Choroid plexus epithelial cell (primary cell): ENCODE data around the gene FHOD3.

Source experiments
- DNase-seq: peaks from one replicate; pipeline ENCODE4 v3.0.0-alpha.2; 2010; ENCODE audit warnings: low read depth
- H3K4me3 ChIP-seq: 2 replicates; pipeline ENCODE4 v1.5.1; 2011; ENCODE audit warnings: low read depth, mild to moderate bottlenecking, control low read depth, low read length, moderate library complexity
- CTCF ChIP-seq: conservative IDR thresholded peaks from 2 replicates; pipeline ENCODE4 v1.5.1; 2011; ENCODE audit warnings: low read depth, mild to moderate bottlenecking, control low read depth, inconsistent platforms, low read length, moderate library complexity

Gene FHOD3

GRCh38 chr18:36629138-36629530 lies 331.6 kb downstream of the FHOD3 start:
- no peak overlapping the region for H3K4me3 ChIP-seq
- DNase-seq: no peak
- TF ChIP-seq CTCF: no peak

GRCh38 chr18:36629836-36630235 lies 332.3 kb downstream of the FHOD3 start:
- no peak overlapping the region for H3K4me3 ChIP-seq
- TF ChIP-seq CTCF: no peak
- DNase-seq: no peak

- no peak for DNase-seq
- TF ChIP-seq CTCF: no peak
- no peak overlapping the region for H3K4me3 ChIP-seq
These were observed 333.4 kb downstream of the FHOD3 start for GRCh38 chr18:36630917-36631316.

GRCh38 chr18:36633961-36634412 lies 336.5 kb downstream of the FHOD3 start:
- TF ChIP-seq CTCF: no peak
- no peak overlapping the region for H3K4me3 ChIP-seq
- DNase-seq: no peak

DNA sequence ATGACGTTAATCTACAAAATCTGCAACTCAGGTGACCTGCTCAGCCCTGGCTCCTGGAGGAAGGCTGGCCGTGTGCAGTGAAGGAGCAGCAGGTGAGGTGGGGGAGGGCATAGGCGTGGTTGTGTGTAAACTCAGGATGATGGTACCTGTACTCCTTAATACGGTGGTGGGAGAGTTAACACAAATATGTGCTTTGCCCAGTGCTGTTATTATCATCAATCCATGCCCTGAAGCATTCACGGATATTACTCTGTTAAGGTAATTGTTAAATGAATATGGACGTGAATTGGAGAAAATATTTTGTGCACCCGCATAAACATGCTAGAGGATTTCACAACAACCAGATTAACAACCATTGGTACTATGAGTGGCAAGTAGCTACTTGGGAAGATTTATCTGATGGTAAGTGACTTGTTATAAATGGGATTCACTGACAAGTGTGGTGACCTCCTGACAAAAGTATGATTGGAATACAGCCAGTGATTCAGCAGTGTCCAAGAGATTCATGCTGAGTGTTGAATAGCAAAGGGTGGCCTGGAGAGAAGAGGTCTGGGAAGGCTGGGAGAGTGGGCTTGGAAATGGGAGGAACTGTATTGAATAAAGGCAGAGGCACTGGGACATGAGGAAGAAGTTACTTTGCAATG lies 337.2 kb downstream of the FHOD3 start:
- TF ChIP-seq CTCF: no peak
- H3K4me3 ChIP-seq: no peak overlapping the region
- no peak for DNase-seq

DNA sequence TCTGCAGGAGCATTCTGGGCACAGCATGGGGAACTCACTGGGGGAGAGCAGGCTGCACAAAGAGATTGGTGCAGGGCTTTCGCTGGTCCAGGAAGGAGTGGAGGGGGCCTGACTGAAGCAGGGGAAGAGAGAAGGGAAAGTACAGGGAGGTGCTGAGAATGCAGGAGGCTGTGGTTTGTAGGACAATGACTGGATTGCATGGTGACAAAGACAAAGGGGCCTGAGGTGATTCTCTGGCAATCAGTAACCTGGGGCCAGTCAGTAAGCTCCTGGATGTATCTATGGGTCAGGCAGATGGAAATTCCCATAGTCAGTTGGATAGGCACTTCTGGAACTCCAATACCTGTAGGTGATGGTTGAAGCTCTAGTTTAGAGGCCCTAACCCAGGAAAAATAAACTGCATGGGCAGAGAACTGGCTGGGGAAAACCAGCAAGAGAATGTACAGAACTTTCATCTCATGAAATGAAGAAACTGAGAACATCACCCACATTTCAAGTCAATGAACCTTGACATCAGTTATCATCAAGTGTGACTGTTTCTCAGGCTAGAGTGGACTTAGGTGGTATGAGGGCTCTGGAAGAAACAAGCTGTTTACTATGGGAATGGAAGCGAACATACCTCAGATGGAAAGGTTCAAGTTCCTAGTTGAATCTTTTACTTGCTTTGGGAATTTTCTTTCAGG lies 338.0 kb downstream of the FHOD3 start:
- no peak for DNase-seq
- TF ChIP-seq CTCF: no peak
- H3K4me3 ChIP-seq: no peak overlapping the region
